Endodermal cell (in vitro differentiated cells): ENCODE data around the gene GRID1. TPM values are rescaled to one million over a fixed set of nuclear protein-coding genes. Genes with fewer than 3 reads are reported as not detected.

Source experiments
- DNase-seq: peaks from one replicate; pipeline ENCODE4 v3.0.0-alpha.2; 2017
- H3K27ac ChIP-seq: 2 replicates; pipeline ENCODE4 v1.5.1; 2013; ENCODE audit warnings: mild to moderate bottlenecking, low read depth, low read length, moderate library complexity
- H3K27me3 ChIP-seq: 2 replicates; pipeline ENCODE4 v1.6.1; 2013; ENCODE audit warnings: mild to moderate bottlenecking, low read length, moderate library complexity; ENCODE audit not compliant: insufficient read depth, control insufficient read depth, poor library complexity, severe bottlenecking
- H3K36me3 ChIP-seq: 2 replicates; pipeline ENCODE4 v1.7.0; 2013; ENCODE audit warnings: mild to moderate bottlenecking, low read length, moderate library complexity; ENCODE audit not compliant: control insufficient read depth, insufficient read depth
- H3K4me1 ChIP-seq: one replicate; pipeline ENCODE4 v1.7.0; 2013; ENCODE audit warnings: low read length; ENCODE audit not compliant: control insufficient read depth, insufficient read depth
- H3K4me3 ChIP-seq: 2 replicates; pipeline ENCODE4 v1.5.1; 2013; ENCODE audit warnings: mild to moderate bottlenecking, low read length, moderate library complexity
- H3K9ac ChIP-seq: 2 replicates; pipeline ENCODE4 v1.6.1; 2013; ENCODE audit warnings: mild to moderate bottlenecking, low read length, moderate library complexity; ENCODE audit not compliant: poor library complexity, severe bottlenecking; ENCODE audit errors: extremely low read depth
- H3K9me3 ChIP-seq: 2 replicates; pipeline ENCODE4 v1.6.1; 2013; ENCODE audit warnings: mild to moderate bottlenecking, low read length, moderate library complexity; ENCODE audit not compliant: control insufficient read depth
- H3K27ac Mint-ChIP-seq: 2 replicates; pipeline ENCODE4 v1.8.0; 2020; ENCODE audit warnings: mixed read lengths
- H3K27me3 Mint-ChIP-seq: 2 replicates; pipeline ENCODE4 v1.8.0; 2021; ENCODE audit warnings: mild to moderate bottlenecking, mixed read lengths; ENCODE audit not compliant: insufficient read depth
- H3K36me3 Mint-ChIP-seq: 2 replicates; pipeline ENCODE4 v1.8.0; 2020; ENCODE audit warnings: low read depth, mixed read lengths
- H3K4me1 Mint-ChIP-seq: 2 replicates; pipeline ENCODE4 v1.8.0; 2020; ENCODE audit warnings: mixed read lengths
- H3K4me3 Mint-ChIP-seq: 2 replicates; pipeline ENCODE4 v1.8.0; 2020; ENCODE audit warnings: mild to moderate bottlenecking, moderate library complexity, mixed read lengths
- H3K9me3 Mint-ChIP-seq: 2 replicates; pipeline ENCODE4 v1.8.0; 2020; ENCODE audit warnings: mild to moderate bottlenecking, mixed read lengths
- CTCF ChIP-seq: fragments of 200-600 bp; sonication (generic); conservative IDR thresholded peaks from 2 replicates; pipeline ENCODE4 v1.5.0; 2021; ENCODE audit warnings: antibody characterized with exemption, mild to moderate bottlenecking
- WGBS, 2 experiments: methylation state at CpG; one replicate each; pipeline versions ENCODE4 v1.1.5 to v1.1.7; 2013; ENCODE audit warnings: missing lambda C conversion rate in 2 of 2, mixed read lengths in 1 of 2; ENCODE audit not compliant: insufficient coverage in 1 of 2, insufficient read length in 1 of 2; 5-methylcytosine and 5-hydroxymethylcytosine counted together
- total RNA-seq, 2 donors: library from RNA; stranded (reverse); fragmentation: NEBNext Ultra II Directional in 1 of 2; extraction: Animal tissue kit (Norgen Biotek cat#: 25700) in 1 of 2; gene quantifications; 2 replicates in 1 of 2; 3 replicates in 1 of 2; pipeline ENCODE4 v1.2.1, GENCODE V29; 2021

GRID1 gene
- total RNA-seq, 2 donors from 2014 or later, result 0.13 to 0.53 TPM

GRCh38 chr10:86105181-86105580 is 261.4 kb downstream of the GRID1 start:
- no peaks in the 10 kb centered on the region for H3K36me3 ChIP-seq
- Mint-ChIP-seq H3K4me1 (peaks cover 12% of the 10 kb centered on the region), H3K27ac (no peak overlapping the region), H3K36me3 (no peaks in the 10 kb centered on the region), H3K27me3 (peaks cover 2% of the 10 kb centered on the region), H3K4me3 (no peak overlapping the region), H3K9me3 (no peaks in the 10 kb centered on the region)
- 88 to 94% methylated on average over 3 to 4 of the region's 4 CpGs for WGBS, 2 experiments
- no peak overlapping the region for H3K27ac ChIP-seq
- no peak for TF ChIP-seq CTCF
- peak; percentile 13 for DNase-seq
- H3K4me3 ChIP-seq, result no peak overlapping the region
- H3K9ac ChIP-seq, result no peak overlapping the region
- H3K27me3 ChIP-seq, result no peaks in the 10 kb centered on the region
- H3K4me1 ChIP-seq, result no peaks in the 10 kb centered on the region
- no peaks in the 10 kb centered on the region for H3K9me3 ChIP-seq

DNA sequence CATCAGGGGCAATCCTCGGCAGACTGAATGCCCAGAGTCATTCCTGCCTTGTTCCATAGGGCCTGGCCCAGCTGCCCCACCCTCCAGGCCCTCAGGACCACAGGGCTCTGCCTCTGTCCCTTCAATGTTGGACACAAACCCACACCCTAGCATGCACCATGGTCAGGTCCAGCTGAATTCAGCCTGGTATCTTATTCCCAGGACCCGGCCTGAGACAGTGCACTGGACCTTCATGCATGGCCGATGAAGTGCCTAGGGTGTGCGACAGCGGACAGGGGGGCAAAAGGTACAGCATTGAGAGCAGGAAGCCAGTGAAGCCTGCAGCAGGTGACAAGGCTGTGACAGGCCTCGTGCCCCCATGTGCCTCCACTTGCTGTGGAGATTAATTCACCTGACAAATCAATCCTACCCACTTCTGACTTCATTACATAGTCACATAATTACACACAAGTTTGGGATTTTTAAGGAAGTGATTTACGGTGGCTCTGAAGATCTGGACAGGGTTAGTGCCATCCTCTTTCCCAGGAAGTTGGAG is 261.9 kb downstream of the GRID1 start:
- 92% methylated on average over 3 to 7 of the region's 7 CpGs for WGBS, 2 experiments
- Histone ChIP-seq H3K9ac (no peak overlapping the region), H3K27me3 (no peaks in the 10 kb centered on the region), H3K9me3 (no peaks in the 10 kb centered on the region), H3K4me3 (no peak overlapping the region), H3K36me3 (no peaks in the 10 kb centered on the region), H3K27ac (no peak overlapping the region), H3K4me1 (no peaks in the 10 kb centered on the region)
- DNase-seq, result no peak
- no peaks in the 10 kb centered on the region for H3K9me3 Mint-ChIP-seq
- no peak overlapping the region for H3K4me3 Mint-ChIP-seq
- TF ChIP-seq CTCF, result no peak
- no peak overlapping the region for H3K27ac Mint-ChIP-seq
- H3K27me3 Mint-ChIP-seq, result peaks cover 2% of the 10 kb centered on the region
- peaks cover 17% of the 10 kb centered on the region for H3K4me1 Mint-ChIP-seq
- H3K36me3 Mint-ChIP-seq, result no peaks in the 10 kb centered on the region

DNA sequence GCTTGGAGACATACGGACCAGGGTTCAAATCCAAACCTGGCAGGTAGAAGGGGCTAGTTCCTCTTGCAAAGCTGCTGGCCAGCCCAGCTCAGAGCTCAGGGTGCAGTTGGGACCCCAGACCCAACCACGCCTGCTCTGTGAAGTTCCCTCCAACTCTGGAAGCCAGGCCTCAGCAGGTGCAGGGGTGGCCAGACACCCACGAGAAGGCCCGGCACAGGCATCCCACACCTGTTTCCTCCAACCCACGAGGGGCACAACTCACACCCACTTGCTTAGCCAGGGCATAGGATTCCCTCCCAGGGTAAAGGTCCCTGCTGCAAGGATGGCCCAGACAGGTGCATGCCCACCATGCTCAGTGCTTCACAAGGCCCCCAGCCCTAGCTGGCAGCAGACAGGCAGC is 262.4 kb downstream of the GRID1 start:
- TF ChIP-seq CTCF, result no peak
- peaks cover 2% of the 10 kb centered on the region for H3K27me3 Mint-ChIP-seq

More for the DNA sequence above, 262.4 kb downstream of the GRID1 start:
- Histone ChIP-seq H3K27ac (no peak overlapping the region), H3K4me3 (no peak overlapping the region), H3K27me3 (no peaks in the 10 kb centered on the region), H3K9ac (no peak overlapping the region), H3K9me3 (no peaks in the 10 kb centered on the region), H3K4me1 (no peaks in the 10 kb centered on the region), H3K36me3 (no peaks in the 10 kb centered on the region)
- peaks cover 20% of the 10 kb centered on the region for H3K4me1 Mint-ChIP-seq
- no peaks in the 10 kb centered on the region for H3K36me3 Mint-ChIP-seq
- no peaks in the 10 kb centered on the region for H3K9me3 Mint-ChIP-seq
- peak; percentile 21 for DNase-seq
- H3K27ac Mint-ChIP-seq, result no peak overlapping the region
- WGBS, 2 experiments, result 87 to 100% methylated on average over 1 to 5 of the region's 5 CpGs
- no peak overlapping the region for H3K4me3 Mint-ChIP-seq
